ENCODE measurements around the gene MAPK9.
A peak's percentile ranks its signal among the peaks of the same experiment; 100 is the strongest.
"Not testable (repeated sequence)": the region's sequence is repeated elsewhere in the genome, so short reads cannot be mapped to it uniquely, and the experiment has no call there.

The MAPK9 gene

DNA sequence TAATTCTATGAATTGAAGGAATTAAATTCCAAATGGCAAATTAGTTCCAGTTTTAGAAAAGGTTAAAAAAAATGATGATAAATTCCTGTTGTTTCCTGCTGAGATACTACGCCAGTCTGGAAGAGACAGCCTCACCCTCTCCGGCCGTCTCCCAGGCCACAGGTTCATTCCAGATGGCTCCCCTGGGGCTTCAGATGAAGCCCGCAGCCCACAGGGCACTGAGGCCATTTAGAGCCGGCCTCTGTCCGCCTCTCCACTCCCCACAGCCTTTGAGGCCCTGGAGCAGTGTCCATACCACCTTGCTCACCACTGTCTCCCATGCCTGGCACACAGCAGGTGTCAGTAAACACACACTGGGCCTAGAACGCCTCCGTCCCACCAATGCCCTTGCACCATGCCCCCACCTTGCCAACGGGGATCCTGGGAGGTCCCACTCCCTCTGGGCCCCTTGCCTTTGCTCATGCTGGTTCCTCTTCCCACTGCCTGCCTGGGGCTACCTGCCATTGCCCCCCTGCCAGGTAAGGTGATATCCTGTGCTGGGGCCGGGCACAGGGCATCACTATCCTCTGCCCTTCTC lies 35.2 kb upstream of the MAPK9 start:
- no peak for DNase-seq (ENCODE audit: low spot score)

DNA sequence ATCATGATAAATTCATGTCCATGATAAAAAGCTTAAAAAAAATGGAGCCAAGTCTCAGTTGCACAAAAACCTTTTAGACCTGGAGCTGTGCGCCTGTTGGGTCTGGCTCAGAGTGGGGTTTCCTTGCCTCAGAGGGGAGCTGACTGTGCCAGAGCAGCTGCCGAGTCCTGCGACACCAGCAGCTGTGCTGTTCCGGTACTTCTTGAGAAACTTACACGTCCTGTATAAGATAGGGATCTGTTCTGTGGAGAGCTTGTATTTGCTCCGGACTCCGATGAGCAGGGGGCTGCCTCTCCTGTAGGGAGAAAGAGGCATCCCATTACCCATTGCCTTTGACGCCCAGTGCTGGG lies 32.7 kb upstream of the MAPK9 start:
- DNase-seq (ENCODE audit: low spot score): no peak

DNA sequence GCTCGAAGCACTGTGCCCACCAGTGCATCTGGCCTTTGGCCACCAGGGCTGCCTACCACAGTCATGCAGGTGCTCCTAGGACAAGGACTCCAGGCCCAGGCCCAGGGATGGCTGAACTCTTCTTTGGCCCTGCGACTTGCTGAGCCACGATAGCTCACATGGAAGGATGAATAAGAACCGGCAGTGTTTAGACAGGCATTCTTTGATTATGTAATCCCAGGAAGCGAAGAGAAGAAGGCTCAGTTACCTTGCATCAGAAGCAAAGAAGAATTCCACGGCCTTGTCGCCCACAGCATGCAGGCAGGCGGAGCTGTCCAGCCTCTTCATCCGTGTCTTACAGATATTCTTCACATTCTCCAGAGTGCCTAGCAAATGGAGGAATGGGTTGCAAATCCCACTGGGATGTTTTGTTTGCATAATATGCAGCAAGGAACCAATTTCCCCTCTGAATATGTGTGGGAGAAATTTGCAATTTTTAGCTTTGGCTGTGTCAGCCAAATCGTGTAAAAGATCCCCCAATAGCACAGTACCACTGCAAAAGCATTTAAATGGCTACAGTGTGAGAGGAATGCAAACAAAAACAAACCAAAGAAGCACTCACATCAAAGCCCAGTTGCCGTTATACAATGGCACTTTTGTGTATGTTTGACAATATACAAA lies 32.2 kb upstream of the MAPK9 start:
- peak; percentile 47 for DNase-seq (ENCODE audit: low spot score)

DNA sequence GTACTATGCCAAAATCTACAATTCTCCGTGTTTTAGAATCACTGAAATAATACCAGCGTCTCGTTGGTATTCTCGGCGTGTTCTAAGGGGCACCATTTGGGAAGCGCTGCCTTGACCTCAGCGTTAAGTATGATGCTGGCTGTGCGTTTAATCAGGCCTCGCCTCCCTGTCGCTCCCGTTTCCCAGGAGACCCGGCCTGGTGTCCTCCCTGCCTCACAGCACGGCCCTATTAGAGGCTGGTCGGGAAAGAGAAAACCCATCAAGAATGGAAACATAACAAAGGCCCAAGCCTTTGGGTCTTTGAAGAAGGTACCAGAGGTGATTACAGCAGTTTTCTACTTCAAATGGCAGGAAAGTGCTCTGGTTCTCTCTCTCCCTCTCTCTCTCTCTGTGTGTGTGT lies 31.3 kb upstream of the MAPK9 start:
- no peak for DNase-seq (ENCODE audit: low spot score)

DNA sequence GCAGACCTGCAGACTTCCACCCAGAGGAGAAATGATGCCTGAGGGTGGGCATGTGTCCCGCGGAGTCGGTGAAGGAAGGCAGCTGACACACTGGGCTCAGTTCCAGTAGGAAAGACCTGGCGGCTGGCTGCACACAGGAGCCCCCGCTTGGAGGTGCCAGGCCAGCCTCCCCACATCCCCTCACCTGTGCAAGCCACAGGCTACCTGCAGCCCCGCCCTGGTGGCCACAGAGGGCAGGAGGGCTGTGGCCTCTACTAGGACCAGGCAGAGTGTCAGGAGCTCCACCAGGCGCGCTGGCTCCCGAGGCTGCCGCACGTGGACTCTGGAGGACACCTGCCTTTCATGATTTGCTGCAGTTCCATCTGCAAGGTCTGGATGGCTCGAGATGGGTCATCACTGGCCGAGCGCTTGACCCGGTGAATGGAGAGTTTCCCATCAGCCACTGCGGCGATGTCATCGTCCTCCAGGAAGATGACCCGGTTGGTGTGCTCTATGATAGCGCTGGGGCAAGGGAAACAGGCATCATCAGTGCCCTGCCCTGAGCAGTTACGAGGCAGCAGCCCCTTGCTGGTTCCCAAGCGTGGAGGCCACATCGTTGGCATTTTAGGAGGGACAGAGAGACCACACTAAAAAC lies 26.7 kb upstream of the MAPK9 start:
- no peak for DNase-seq (ENCODE audit: low spot score)

DNA sequence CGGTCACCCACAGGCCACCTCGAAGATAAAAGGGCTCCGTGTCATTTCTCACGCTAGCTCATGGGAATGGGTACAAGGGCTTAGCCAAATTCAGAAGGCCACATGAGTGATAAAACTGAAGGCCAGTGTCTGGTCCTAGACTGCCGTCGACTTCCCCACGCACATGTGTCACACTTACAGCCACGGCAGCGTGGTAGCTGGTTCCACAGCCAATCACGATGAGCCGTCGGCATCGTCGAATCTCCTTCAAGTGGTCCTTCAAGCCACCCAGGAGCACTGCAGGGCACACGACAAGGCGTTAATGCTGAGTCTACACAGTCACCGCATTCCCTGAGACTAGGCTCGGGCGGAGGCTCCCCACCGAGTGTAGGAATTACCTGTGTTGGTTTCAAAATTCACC lies 24.7 kb upstream of the MAPK9 start:
- no peak for DNase-seq (ENCODE audit: low spot score)

DNA sequence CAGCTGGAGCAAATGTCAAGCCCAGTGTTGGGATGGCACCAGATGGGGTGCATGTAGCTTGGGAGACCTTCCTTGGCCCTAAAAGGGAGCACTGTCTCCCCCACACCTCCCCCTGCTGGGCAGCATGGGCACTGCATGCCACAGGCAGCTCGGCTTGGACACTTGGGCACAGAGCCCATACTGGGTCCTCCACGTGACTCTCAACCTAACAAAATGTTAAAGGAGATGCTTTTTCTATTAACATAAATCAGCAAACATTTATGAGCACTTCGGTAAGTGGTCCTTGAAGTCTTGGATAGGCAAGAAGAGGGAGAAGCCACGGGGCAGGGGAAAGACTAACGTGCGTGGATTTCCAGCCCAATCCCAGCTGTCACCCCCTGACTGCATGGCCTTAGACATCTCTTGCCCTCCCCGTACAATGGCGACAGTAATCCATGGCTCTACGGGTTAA lies 23.9 kb upstream of the MAPK9 start:
- DNase-seq (ENCODE audit: low spot score): peak; percentile 42

DNA sequence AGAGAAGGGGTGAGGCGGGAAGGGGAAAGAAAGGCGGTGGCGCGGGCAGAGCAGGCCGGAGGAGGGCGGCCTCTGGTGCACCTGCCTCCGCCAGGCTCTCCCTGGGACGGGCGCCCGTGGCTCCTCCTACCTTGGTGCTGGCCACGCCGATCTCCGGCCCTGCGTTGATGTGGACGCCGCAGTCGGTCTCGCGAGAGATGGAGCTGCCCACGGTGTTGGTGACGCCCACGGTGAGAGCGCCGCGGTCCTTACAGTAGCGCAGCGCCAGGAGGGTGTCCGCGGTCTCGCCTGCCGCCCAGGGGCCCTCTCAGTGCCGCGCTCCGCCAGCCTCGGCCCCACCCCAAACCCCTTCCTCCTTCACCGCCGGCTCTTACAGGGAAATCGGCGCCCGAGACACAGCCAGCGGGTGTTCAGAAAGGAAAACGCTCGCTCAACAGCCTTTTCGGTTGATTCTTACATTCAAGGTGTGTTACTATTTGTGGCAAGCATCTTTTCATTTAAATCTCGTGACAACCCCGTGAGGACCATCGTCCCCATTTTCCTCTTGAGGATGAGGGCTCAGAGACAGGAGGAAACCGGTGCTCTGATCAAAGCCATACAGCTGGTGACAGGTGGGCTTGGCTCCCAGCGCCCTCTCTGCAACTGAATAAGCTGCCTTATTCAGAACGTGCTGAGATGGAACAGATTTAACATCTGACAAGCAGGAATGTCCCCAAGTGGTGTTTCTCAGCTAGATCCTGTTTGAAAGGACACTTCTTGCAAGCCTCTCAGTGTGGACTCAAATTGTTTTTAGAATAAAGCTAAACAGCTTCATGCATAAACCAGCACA lies 22.0 kb upstream of the MAPK9 start:
- DNase-seq (ENCODE audit: low spot score): peak; percentile 83

DNA sequence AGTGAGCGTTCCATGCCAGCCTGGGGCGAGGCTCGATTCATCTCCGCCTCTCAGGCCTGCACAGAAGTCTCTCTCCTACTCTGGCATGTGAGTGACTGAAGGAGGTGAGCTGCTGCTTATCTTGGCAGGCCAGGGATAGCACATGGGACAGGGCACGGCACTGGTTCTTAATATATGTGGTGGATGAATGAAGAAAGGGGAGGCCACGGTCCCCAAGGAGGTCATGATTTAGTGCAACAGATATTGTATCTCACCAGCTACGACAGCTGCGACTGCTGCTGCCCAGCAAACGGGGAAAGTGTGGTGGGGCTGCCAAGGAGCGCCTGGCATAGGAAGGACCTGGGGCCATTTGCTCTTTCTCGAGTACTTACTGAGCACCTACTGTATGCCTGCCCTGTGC lies 19.3 kb upstream of the MAPK9 start:
- DNase-seq (ENCODE audit: low spot score): no peak

DNA sequence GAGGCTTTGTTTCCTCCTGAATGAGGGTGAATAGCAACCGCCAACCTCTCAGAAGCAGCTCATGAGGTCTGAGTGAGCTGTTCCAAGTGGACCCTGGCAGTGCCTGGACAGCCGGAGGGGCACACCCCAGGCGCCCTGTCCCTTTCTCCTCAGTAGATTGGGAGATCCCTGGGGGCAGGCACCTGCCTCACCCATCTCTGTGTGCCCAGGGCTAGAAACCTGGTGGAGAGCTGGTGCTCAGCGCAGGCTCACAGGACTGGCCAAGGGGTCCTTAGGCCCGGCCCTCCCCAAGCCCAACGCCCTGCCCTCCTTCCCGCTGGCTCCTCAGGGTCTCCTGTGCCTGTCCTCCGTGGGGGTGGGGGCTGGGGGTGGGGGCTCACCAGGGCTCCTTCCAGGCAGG lies 14.9 kb upstream of the MAPK9 start:
- no peak for DNase-seq (ENCODE audit: low spot score)

DNA sequence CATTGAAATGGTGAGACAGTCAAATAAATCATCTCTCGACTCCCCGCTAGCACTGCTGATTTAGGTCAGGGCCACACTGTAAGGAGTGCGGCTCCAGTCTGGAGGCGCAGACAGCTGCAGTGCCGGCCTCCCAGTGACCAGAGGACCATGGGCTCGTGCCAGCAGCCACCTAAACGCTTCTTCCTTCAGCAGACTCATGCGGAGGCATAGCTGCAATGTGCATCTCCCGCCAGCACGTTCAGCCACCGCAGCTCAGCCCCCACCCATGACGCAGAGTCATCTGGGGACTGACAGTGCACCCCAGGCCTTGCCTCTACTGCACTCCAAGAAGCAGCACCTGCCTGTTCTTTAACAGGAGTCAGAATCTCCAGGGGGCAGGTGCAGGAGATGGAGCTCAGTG lies 13.6 kb upstream of the MAPK9 start:
- DNase-seq (ENCODE audit: low spot score): no peak

DNA sequence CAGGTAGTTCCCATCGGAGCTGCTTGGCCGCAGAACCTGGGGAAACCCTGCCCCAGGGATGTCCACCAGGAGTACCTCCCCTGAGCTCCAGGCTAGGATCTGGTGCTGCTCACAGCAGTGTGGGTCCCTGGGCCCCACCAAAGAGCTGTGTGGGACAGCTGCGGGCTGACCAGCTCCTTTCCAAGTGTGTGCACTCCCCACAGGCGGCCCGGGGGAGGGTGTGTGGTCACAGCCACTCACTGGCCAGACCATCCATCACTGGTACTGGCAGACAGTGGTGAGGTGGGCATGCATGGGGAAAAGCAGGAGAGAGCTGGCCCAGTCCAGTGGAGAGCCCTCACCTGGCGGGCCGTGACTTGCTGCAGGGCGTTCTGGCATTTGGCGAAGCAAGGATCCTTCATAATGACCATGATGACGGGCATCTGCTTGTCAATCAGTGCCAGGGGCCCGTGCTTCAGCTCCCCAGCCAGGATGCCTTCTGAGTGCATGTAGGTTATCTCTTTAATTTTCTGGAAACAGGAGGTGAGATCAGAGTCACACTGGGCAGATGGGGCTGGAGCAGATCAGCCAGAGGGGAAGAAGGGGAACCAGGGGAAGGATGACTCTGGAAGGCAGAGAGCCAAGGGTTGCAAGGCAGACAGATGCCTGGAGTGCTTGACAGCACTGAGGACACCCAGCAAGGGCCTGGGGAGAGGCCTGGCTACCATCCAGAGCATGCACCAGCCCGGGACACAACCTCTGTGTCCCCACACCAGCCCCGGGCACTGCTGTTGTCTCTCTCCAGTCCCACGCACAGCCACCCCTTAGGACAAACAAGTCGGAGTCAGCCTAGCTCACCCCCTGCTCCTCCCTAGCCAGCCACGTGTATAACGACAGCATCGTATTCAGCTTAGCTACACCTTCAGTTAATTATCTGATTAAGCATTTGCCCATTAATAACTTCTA lies 12.8 kb upstream of the MAPK9 start:
- DNase-seq (ENCODE audit: low spot score): no peak

DNA sequence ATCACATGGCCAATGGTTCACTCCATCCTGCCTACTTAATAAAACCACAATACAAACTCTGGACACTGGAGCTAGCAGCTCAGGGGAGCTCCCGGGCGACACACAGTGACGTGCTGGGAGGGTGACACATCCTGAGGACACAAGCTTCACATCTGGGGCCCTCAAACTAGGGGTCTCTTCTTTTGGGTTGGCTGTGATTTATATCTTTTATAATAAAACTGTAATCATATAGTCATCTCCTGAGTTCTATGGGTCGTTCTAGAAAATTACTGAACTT lies 12.1 kb upstream of the MAPK9 start:
- DNase-seq (ENCODE audit: low spot score): no peak

DNA sequence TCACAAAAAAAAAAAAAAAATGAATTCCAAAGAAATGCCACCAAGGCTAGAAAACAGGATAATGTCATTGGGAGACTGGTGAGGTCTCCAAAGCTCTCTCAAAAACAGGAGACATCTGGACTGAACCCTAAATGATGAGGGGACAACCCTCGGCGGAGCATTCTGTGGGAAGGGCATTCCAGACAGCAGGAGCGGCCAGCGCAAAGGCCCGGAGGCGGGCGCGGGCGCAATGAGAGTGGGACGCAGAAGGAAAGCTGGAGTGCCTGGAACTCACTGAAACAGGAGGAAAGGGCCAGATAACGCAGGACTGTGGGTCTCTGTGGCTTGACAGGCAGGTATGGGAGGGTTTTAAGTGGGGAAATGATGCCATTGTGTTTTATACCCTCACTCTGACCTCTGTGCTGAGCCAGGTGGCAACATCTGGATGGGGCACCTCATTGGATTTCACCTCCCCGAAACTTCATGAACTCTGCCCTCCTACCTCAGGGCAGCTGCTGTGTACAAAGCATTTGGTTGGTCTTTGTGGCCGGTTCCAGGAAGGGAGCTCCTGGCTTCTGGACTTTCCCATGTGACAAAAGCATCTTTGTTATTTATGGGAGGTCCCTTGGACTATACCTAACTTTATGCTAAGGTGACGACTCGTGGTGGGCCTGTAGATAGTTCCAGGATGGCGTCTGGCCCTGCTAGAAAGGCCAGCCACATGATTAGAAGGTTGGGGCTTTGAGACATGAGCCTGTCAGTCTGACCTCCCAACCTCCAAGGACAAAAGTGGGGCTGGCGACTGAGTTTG lies 11.5 kb upstream of the MAPK9 start:
- no peak for DNase-seq (ENCODE audit: low spot score)

DNA sequence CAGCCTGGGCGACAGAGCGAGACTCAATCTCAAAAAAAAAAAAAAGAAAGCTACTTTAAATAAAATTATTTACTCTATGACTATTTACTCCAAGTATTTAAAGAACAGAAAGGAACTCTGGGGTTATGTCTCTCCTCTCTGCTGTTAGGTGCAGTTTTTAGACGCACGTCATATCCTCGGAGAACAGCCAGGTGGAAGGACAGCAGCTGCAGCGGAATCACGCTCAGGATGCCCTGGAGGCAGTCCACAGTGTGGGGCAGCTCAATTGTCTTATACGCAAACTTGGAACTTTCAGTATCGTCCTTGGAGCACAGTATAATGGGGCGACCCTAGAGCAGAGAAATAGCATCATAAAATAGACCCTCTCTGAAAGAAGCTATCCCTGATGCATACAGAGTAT lies 10.4 kb upstream of the MAPK9 start:
- no peak for DNase-seq (ENCODE audit: low spot score)

DNA sequence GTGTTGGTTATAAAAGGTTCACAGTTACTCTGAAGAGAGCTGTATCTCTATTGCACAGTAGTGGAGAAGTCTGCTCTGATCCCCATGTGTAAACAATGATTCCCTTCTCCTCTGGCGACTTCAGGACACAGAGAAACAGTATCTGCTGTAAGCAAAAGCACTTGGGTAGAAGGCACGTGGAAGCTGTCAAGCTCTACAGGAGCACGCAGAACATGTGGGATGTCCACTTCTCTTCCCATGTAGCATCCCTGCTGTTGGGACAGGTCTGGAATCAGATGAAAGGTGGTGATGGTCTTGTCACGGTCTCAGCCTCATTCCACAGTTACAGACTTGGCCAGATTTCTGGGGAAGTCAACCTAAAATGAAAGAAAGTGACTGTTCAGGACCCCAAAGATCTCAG lies 9.4 kb upstream of the MAPK9 start:
- no peak for DNase-seq (ENCODE audit: low spot score)

DNA sequence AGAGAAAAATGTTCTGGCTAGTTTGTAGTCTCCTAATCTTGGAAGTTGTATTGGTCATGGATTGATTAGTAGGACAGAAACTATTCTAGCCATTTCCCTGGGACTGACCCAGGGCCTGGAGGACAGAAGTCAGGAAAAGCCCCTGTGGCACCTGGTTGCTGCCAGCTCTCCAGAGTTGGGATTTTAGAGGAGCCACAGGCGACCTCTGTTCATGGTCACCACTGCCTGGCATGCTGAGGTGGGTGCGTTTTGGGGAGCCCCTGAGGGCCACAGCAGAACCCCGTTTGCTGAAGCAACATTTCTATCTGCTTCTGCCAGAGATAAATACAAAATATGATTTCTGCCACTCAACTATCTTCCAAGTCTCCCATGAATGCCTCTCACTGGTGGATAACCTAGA lies 7.6 kb upstream of the MAPK9 start:
- no peak for DNase-seq (ENCODE audit: low spot score)

DNA sequence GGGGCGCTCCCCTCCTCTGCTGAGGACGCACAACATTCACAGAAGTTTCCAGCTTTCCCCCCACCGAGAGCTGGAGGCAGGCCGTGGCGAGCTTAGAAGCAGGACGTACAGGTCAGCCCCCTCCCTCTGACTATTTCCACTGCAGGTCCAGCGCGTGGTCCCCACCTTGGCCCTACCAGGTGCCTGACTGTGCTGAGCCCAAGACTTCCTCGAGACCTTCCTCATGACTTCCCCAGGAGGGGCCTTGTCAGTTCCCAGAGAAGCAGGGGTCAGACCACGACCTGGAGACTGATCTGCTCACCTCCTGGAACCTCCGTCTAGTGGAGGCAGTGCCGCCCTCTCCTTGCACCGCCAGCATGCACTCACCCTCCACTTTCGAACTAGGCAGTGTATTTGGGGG lies 7.1 kb upstream of the MAPK9 start:
- not testable (repeated sequence) for DNase-seq (ENCODE audit: low spot score)

DNA sequence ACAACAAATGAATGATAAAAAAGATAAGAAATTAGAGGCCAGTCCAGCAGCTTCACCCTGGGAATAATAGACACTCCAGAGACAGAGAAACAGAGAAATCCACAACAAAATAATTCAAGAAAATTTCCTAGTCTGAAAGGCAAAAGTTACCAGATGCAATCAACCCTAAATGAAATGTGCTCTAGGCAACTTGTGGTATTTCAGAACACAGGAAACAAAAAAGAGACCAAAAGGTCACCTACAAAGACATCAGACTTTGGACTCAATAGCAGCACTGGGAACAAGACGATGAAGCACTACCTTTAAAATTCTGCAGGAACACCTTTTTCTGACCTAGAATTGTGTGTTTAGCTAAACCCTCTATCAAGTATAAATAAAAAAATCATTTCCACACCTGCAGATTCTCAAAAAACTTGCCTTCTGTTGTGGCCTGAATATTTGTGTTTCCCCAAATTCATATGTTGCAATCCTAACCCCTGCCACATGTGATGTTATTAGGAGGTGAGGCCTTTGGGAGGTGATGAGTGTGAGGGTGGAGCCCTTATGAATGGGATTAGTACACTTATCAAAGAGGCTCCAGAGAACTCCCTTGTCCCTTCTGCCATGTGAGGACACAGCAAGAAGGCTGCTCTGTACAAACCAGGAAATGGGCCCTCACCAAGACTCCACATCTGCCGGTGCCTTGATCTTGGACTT lies 5.9 kb upstream of the MAPK9 start:
- DNase-seq (ENCODE audit: low spot score): no peak

DNA sequence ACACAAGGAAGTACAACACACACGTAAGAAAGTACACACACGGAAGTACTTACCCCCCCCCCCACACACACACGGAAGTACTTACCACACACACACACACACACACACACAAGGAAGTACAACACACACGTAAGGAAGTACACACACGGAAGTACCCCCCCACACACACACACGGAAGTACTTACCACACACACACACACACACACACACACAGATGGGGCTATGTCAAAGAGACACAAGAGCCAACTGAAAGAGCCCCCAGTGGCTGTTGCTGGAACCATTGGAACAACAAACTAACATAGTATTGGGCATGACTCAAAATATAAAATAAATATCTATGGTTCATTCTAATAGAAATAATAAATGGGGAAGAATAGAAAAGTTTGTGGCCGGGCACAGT lies 4.9 kb upstream of the MAPK9 start:
- no peak for DNase-seq (ENCODE audit: low spot score)

Data from cerebellar cortex (tissue), 1 donor.